Activated CD8-positive, alpha-beta T cell treated with anti-CD3 and anti-CD28 coated beads for 36 hours (primary cell): Measurements from ENCODE around the gene ADPRHL1. TPM values are rescaled to one million over a fixed set of nuclear protein-coding genes. Genes with fewer than 3 reads are reported as not detected.

Source experiments
- ATAC-seq: fragments of 200-7000 bp; cut with Tn5 transposase; one replicate; pipeline ENCODE4 v1.10.0; 2021; ENCODE audit warnings: mild to moderate bottlenecking, moderate library complexity
- CTCF ChIA-PET: fragments of 350-600 bp; sonication (Branson Sonifier 250); formaldehyde crosslinking; loops from one replicate; lab custom pipeline; 2021; ENCODE audit warnings: antibody characterized with exemption; lab: Charles Lee
- POLR2A ChIA-PET: fragments of 350-600 bp; sonication (Branson Sonifier 250); formaldehyde crosslinking; loops from one replicate; lab custom pipeline; 2021; ENCODE audit warnings: antibody characterized with exemption; lab: Charles Lee
- DNase-seq: peaks from one replicate; pipeline ENCODE4 v3.0.0-alpha.2; 2020
- H3K27ac Mint-ChIP-seq: one replicate; pipeline ENCODE4 v1.8.0; 2021; ENCODE audit warnings: mild to moderate bottlenecking, mixed read lengths
- H3K27me3 Mint-ChIP-seq: one replicate; pipeline ENCODE4 v1.8.0; 2021; ENCODE audit warnings: mixed read lengths
- H3K36me3 Mint-ChIP-seq: one replicate; pipeline ENCODE4 v1.8.0; 2021; ENCODE audit warnings: low read depth, mixed read lengths
- H3K4me1 Mint-ChIP-seq: one replicate; pipeline ENCODE4 v1.8.0; 2021; ENCODE audit warnings: low read depth, mixed read lengths
- H3K4me3 Mint-ChIP-seq: one replicate; pipeline ENCODE4 v1.8.0; 2021; ENCODE audit warnings: mild to moderate bottlenecking, moderate library complexity, mixed read lengths
- H3K9me3 Mint-ChIP-seq: one replicate; pipeline ENCODE4 v1.8.0; 2021; ENCODE audit warnings: mixed read lengths
- CTCF ChIP-seq: fragments of 200-600 bp; IDR thresholded peaks from one replicate; pipeline ENCODE4 v1.8.0; 2022; ENCODE audit warnings: antibody characterized with exemption, mild to moderate bottlenecking
- intact Hi-C: fragments of 100-400 bp; cut with micrococcal nuclease; formaldehyde crosslinking; loops from one replicate; pipeline ENCODE4 v1.10.0; 2022
- total RNA-seq, 2 experiments: library from RNA; stranded (reverse); gene quantifications; one replicate each; pipeline ENCODE4 v1.2.3, GENCODE V29; 2021

Gene ADPRHL1
- total RNA-seq, 2 experiments from 2014 or later = 0.23 to 0.36 TPM

- Mint-ChIP-seq H3K27ac (no peak overlapping the region), H3K36me3 (peaks cover 16% of the 10 kb centered on the region), H3K9me3 (no peaks in the 10 kb centered on the region), H3K27me3 (no peaks in the 10 kb centered on the region), H3K4me1 (peaks cover 3% of the 10 kb centered on the region), H3K4me3 (no peak overlapping the region)
- ATAC-seq (no peak), DNase-seq (no peak)
- TF ChIP-seq CTCF = no peak
- ChIA-PET POLR2A (interaction anchor here (1.4 kb wide), 1 partner anchor 13 kb away, joined by 6 read pairs; no protein-coding TSS in a partner anchor), CTCF (interaction anchor here (1.4 to 1.5 kb wide), 2 partner anchors 19 to 98 kb away, joined by 3 to 4 read pairs; no protein-coding TSS in a partner anchor)
- intact Hi-C loops = no loop called here
Observed at GRCh38 chr13:113464476-113464875, 11.2 kb upstream of the ADPRHL1 start.

DNA sequence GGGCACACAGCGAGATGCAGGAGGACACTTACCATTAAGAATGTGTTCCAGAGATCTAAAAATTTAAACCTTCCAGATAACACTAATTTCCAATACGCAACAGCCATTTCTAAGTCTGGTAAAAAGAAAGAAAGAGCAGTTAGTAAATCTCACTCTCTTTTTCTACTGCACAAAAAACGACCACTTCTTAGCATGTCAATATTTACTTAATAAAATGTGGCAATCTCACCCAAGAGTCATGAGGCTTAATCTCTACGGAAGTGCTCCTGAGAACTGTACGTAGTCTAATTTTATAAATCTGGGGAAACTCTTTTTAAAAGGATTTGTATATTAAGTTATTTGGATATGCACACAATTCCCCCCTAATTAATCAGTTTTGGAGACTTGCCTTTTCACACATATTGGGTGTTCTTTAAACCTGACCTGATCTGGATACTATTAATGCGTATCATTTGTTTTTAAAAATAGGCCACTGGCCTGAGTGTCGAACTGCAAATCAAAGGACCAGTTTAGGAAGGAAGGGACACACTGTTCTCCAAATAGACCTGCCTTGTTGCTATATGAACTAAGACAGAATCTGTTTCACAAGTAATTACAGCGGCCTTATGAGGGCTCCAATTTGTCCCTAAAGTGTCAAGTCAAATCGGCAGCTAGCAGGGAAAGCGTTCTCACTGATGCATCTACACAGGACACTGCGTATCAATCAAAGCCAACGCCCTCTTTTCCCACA lies 7.9 kb upstream of the ADPRHL1 start:
- peaks cover 3% of the 10 kb centered on the region for H3K4me1 Mint-ChIP-seq
- ATAC-seq (no peak), DNase-seq (no peak)
- CTCF ChIA-PET = no interaction called here
- intact Hi-C loops = no loop called here
- POLR2A ChIA-PET = no interaction called here
- H3K27ac Mint-ChIP-seq = no peak overlapping the region
- H3K36me3 Mint-ChIP-seq = peaks cover 13% of the 10 kb centered on the region
- TF ChIP-seq CTCF = no peak
- H3K27me3 Mint-ChIP-seq = no peaks in the 10 kb centered on the region
- no peak overlapping the region for H3K4me3 Mint-ChIP-seq
- H3K9me3 Mint-ChIP-seq = no peaks in the 10 kb centered on the region

DNA sequence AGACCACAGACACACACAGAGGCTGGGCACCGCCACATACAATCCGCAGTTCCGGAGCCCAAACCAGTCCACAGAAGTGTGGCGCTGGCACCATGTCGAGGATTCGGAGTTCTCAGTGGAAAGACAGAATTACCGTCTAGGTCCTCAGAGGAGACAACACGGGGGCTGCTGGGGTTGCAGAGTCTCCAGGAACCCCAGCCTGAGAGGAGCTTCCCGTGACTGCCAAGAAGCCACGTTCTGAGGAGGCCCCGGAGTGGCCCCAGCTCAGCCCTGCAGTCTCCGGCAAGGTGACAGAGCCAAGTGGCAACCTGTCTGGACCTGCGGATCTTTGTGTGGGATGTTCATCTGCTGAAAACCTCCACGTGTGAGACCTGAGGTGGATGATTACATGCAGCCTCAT lies 7.3 kb upstream of the ADPRHL1 start:
- Mint-ChIP-seq H3K36me3 (peaks cover 13% of the 10 kb centered on the region), H3K27ac (no peak overlapping the region), H3K9me3 (no peaks in the 10 kb centered on the region), H3K4me1 (peaks cover 3% of the 10 kb centered on the region), H3K27me3 (no peaks in the 10 kb centered on the region), H3K4me3 (no peak overlapping the region)
- intact Hi-C loops = no loop called here
- no peak for TF ChIP-seq CTCF
- DNase-seq (no peak), ATAC-seq (no peak)
- ChIA-PET POLR2A (no interaction called here), CTCF (no interaction called here)

DNA sequence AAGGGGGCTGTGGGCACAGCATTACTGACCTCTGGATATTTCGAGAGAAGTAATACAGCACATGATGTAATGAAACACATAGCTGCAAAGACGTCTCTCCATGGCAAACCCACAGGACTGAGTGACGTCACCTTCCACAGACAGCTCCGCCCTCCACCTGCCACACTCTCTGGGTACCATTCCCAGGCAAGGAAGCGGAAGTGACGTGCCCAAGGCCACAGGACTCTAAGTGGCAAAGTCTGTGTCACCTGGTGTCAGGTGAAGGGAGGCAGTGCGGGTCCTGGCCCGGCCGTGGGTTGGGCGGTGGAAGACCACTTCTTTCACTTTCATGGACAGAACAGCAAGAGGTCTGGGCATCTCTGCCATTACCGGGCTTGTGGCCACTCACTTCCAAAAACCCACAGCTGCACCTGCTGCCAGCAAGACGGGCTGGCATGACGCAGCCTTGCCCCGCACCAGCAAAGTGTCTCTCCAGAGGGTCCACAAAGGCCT lies 6.8 kb upstream of the ADPRHL1 start:
- TF ChIP-seq CTCF = no peak
- intact Hi-C loops = no loop called here
- Mint-ChIP-seq H3K36me3 (peaks cover 12% of the 10 kb centered on the region), H3K27me3 (no peaks in the 10 kb centered on the region), H3K27ac (no peak overlapping the region), H3K9me3 (no peaks in the 10 kb centered on the region), H3K4me1 (no peaks in the 10 kb centered on the region), H3K4me3 (no peak overlapping the region)
- ChIA-PET POLR2A (interaction anchor here (1.1 kb wide), 1 partner anchor 8 kb away, joined by 3 read pairs; no protein-coding TSS in a partner anchor), CTCF (interaction anchor here (2.8 kb wide), 1 partner anchor 101 kb away, joined by 7 read pairs; no protein-coding TSS in a partner anchor)
- ATAC-seq (no peak), DNase-seq (no peak)
